Measurements from ENCODE around the gene ALDH3A1.

DNA sequence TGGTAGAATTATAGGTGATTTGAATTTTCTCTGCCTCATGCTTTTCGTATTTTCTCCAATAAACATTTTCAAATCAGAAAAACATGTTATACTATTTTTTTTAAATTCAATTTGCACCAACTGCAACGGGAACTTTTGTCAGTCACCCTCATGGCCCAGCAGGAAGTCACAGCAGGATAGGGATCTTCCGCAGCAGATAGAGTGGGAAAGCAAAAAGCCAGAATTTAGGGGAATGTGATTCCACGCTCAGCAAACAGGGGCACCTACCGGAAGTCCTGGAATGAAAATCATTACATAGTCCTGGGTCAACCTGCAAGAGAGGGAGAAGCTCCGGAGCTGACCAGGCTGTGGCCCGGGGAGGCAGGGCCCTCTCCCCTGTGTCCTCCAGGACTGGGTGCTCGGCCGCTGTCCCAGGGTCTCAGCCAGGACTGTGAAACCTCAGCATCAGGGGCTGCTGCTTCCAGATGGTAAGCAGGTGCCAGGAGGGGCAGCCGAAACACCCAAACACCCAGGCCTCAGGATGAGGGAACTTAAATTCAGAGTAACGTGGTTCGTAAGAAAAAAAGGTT lies 35.6 kb downstream of the ALDH3A1 start:
- TF ChIP-seq POU2F2 (IDR thresholded peaks at IDR 0.05; ENCODE audit: low read depth, low read length): no peak
- TF ChIP-seq POLR2AphosphoS5 (IDR thresholded peaks at IDR 0.05; ENCODE audit: low read depth, low read length): no peak
- no peak for TF ChIP-seq POLR2A (IDR thresholded peaks at IDR 0.05; ENCODE audit: low read depth, low read length)
- TF ChIP-seq TAF1 (IDR thresholded peaks at IDR 0.05; ENCODE audit: low read depth, low read length): no peak
